Hepatocyte (in vitro differentiated cells): ENCODE data around the gene RUNX1. TPM values are rescaled to one million over a fixed set of nuclear protein-coding genes. Genes with fewer than 3 reads are reported as not detected.
A peak's percentile ranks its signal among the peaks of the same experiment; 100 is the strongest.

Source experiments
- DNase-seq: peaks from one replicate; pipeline ENCODE4 v3.0.0-alpha.2; 2016; ENCODE audit warnings: low spot score
- H2AFZ ChIP-seq: fragments of 200-600 bp; sonication (generic); 2 replicates; pipeline ENCODE4 v1.6.0; 2016; ENCODE audit warnings: antibody characterized with exemption, mild to moderate bottlenecking
- H3K27ac ChIP-seq: fragments of 200-600 bp; sonication (generic); 2 replicates; pipeline ENCODE4 v1.5.1; 2016; ENCODE audit warnings: mild to moderate bottlenecking
- H3K27me3 ChIP-seq: fragments of 200-600 bp; sonication (generic); 2 replicates; pipeline ENCODE4 v1.6.1; 2016
- H3K36me3 ChIP-seq: fragments of 200-600 bp; sonication (generic); replicated peaks from 2 replicates; pipeline ENCODE4 v1.5.1; 2016; ENCODE audit warnings: low read depth; ENCODE audit not compliant: insufficient read depth
- H3K4me1 ChIP-seq: fragments of 200-600 bp; sonication (generic); 2 replicates; pipeline ENCODE4 v1.5.1; 2016; ENCODE audit warnings: mild to moderate bottlenecking, moderate library complexity; ENCODE audit not compliant: insufficient read depth
- H3K4me2 ChIP-seq: fragments of 200-600 bp; sonication (generic); 2 replicates; pipeline ENCODE4 v1.6.0; 2016
- H3K4me3 ChIP-seq: fragments of 200-600 bp; sonication (generic); 2 replicates; pipeline ENCODE4 v1.5.1; 2016; ENCODE audit warnings: mild to moderate bottlenecking
- H3K79me2 ChIP-seq: fragments of 200-600 bp; sonication (generic); 2 replicates; pipeline ENCODE4 v1.6.0; 2017; ENCODE audit warnings: mild to moderate bottlenecking
- H3K9me2 ChIP-seq: fragments of 200-600 bp; sonication (generic); replicated peaks from 2 replicates; pipeline ENCODE4 v1.6.0; 2017; ENCODE audit warnings: mild to moderate bottlenecking; ENCODE audit not compliant: insufficient read depth
- H3K9me3 ChIP-seq: fragments of 200-600 bp; sonication (generic); 2 replicates; pipeline ENCODE4 v1.5.1; 2016; ENCODE audit warnings: low read depth, mild to moderate bottlenecking
- H4K20me1 ChIP-seq: fragments of 200-600 bp; sonication (generic); 2 replicates; pipeline ENCODE4 v1.6.0; 2016; ENCODE audit warnings: mild to moderate bottlenecking; ENCODE audit not compliant: insufficient read depth, poor library complexity, severe bottlenecking
- CTCF ChIP-seq: fragments of 200-600 bp; sonication (generic); IDR thresholded peaks from 2 replicates; pipeline ENCODE4 v1.5.1; 2016; ENCODE audit warnings: antibody characterized with exemption, mild to moderate bottlenecking; ENCODE audit not compliant: poor library complexity
- EZH2 ChIP-seq: fragments of 200-600 bp; sonication (generic); IDR thresholded peaks from 2 replicates; pipeline ENCODE4 v1.6.1; 2016; ENCODE audit warnings: antibody characterized with exemption, mild to moderate bottlenecking, borderline replicate concordance
- EZH2phosphoT487 ChIP-seq: fragments of 200-600 bp; sonication (generic); IDR thresholded peaks from one replicate; pipeline ENCODE4 v1.6.1; 2018; ENCODE audit warnings: antibody characterized with exemption, mild to moderate bottlenecking, low read depth, moderate library complexity; ENCODE audit not compliant: unreplicated experiment, severe bottlenecking
- WGBS: methylation state at CpG from one replicate; pipeline ENCODE4 v1.1.6; 2016; ENCODE audit warnings: low lambda C conversion rate; ENCODE audit errors: missing lambda C conversion rate; 5-methylcytosine and 5-hydroxymethylcytosine counted together
- polyA plus RNA-seq: library from polyadenylated mRNA; unstranded; fragments of >200 nt; fragmentation: Nextera tagmentation; extraction: Ambion mirVana; gene quantifications from 2 replicates; pipeline ENCODE4 v1.2.1, GENCODE V29; 2016
- total RNA-seq: library from RNA; depleted of rRNA; stranded (reverse); fragments of >200 nt; gene quantifications from 2 replicates; pipeline ENCODE4 v1.2.3, GENCODE V29; 2014

Gene RUNX1
- total and polyA plus RNA-seq, 2 experiments from 2014 or later, result 8.5 to 10.9 TPM

GRCh38 chr21:35032474-35033263, 16.4 kb downstream of the RUNX1 start:
- peaks cover 3% of the 10 kb centered on the region for H3K4me1 ChIP-seq
- H3K27ac ChIP-seq, result no peak overlapping the region
- no peaks in the 10 kb centered on the region for H3K27me3 ChIP-seq
- WGBS, result 97% methylated on average over 2 of the region's 2 CpGs
- no peaks in the 10 kb centered on the region for H4K20me1 ChIP-seq
- no peak overlapping the region for H2AFZ ChIP-seq
- H3K4me2 ChIP-seq, result no peak overlapping the region
- no peaks in the 10 kb centered on the region for H3K9me2 ChIP-seq
- H3K9me3 ChIP-seq, result no peaks in the 10 kb centered on the region
- H3K36me3 ChIP-seq, result no peaks in the 10 kb centered on the region
- DNase-seq, result no peak
- H3K79me2 ChIP-seq, result no peaks in the 10 kb centered on the region
- no peak for TF ChIP-seq EZH2
- no peak for TF ChIP-seq EZH2phosphoT487
- TF ChIP-seq CTCF, result no peak
- no peak overlapping the region for H3K4me3 ChIP-seq

DNA sequence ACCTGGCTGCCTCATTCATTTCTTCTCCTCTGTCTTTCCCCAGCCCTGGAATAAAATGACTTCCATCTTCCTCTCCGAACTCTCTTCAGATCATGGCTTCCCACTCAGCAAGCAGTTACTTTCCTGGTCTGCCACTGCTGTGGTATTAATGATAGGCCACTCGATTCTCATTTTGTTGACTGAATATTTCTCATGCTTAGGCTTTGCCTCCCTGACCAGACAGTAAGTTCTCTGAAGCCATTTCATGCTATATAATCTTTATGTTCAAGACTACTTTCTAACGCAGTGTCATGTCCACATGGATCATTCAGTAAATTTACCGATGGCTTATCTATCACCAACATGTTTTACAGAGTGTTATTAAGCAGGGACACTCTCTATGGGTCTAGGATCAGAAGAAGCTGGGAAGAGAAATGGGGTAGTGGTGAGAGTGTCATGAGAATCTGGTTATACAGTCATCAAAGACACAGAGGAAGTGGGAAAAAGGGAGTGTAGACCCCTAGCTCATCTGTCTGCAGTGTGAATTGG, 20.6 kb downstream of the RUNX1 start:
- Histone ChIP-seq H3K27me3 (no peaks in the 10 kb centered on the region), H3K9me2 (no peaks in the 10 kb centered on the region), H3K9me3 (no peaks in the 10 kb centered on the region), H3K4me3 (no peak overlapping the region), H3K36me3 (no peaks in the 10 kb centered on the region), H4K20me1 (no peaks in the 10 kb centered on the region), H3K79me2 (no peaks in the 10 kb centered on the region), H3K27ac (no peak overlapping the region), H2AFZ (no peak overlapping the region), H3K4me1 (peaks cover 16% of the 10 kb centered on the region), H3K4me2 (no peak overlapping the region)
- 94% methylated on average over 4 of the region's 4 CpGs for WGBS
- no peak for TF ChIP-seq CTCF
- no peak for TF ChIP-seq EZH2
- no peak for TF ChIP-seq EZH2phosphoT487
- DNase-seq, result no peak

GRCh38 chr21:35027563-35028450, 21.3 kb downstream of the RUNX1 start:
- H3K4me2 ChIP-seq, result no peak overlapping the region

More at GRCh38 chr21:35027563-35028450, 21.3 kb downstream of the RUNX1 start:
- Histone ChIP-seq H3K27me3 (no peaks in the 10 kb centered on the region), H3K4me3 (no peak overlapping the region), H3K36me3 (no peaks in the 10 kb centered on the region), H3K9me3 (no peaks in the 10 kb centered on the region), H3K27ac (peak overlapping the region; percentile 50), H3K79me2 (no peaks in the 10 kb centered on the region), H3K4me1 (peaks cover 19% of the 10 kb centered on the region), H2AFZ (no peak overlapping the region), H3K9me2 (no peaks in the 10 kb centered on the region), H4K20me1 (no peaks in the 10 kb centered on the region)
- WGBS, result 76% methylated on average over 5 of the region's 5 CpGs
- no peak for DNase-seq
- TF ChIP-seq CTCF, result no peak
- TF ChIP-seq EZH2phosphoT487, result no peak
- TF ChIP-seq EZH2, result no peak
